Muscle of arm (tissue), 12 donors: ENCODE results near the gene TNFRSF18. TPM values are rescaled to one million over a fixed set of nuclear protein-coding genes. Genes with fewer than 3 reads are reported as not detected.

Experiments used
- polyA plus RNA-seq, 12 donors: library from polyadenylated mRNA; unstranded; fragments of 120-200 nt; gene quantifications; one replicate each; pipeline ENCODE4 v1.2.1, GENCODE V29; 2013; ENCODE audit not compliant: insufficient read length in 12 of 12

TNFRSF18 gene
- polyA plus RNA-seq, 12 donors = 0.87 to 4.2 (median 2.6) TPM; not detected in 2

Other genes starting within 250 kb of the TNFRSF18 start
- 10 to 100 TPM in 11 of 12 donors, not detected in 1; 30.3 to 46.8 (median 38.0) TPM for gene NOC2L, start 247.3 kb downstream of the TNFRSF18 start, polyA plus RNA-seq
- 10 to 100 TPM in 1 of 12 donors, 1 to 10 TPM in 9, not detected in 2; 2.6 to 11.4 (median 4.8) TPM for gene KLHL17, start 246.0 kb downstream of the TNFRSF18 start, polyA plus RNA-seq
- gene PLEKHN1, start 240.1 kb downstream of the TNFRSF18 start, polyA plus RNA-seq = 1 to 10 TPM in 3 of 12 donors, not detected in 9; 1.2 to 6.2 (median 1.4) TPM
- 1 to 10 TPM in 9 of 12 donors, under 1 TPM in 1, not detected in 2; 0.73 to 5.3 (median 1.7) TPM for gene PERM1, start 224.5 kb downstream of the TNFRSF18 start, polyA plus RNA-seq
- gene HES4, start 206.5 kb downstream of the TNFRSF18 start, polyA plus RNA-seq = 10 to 100 TPM in 7 of 12 donors, 1 to 10 TPM in 4, not detected in 1; 6.4 to 34.3 (median 10.3) TPM
- 10 to 100 TPM in 1 of 12 donors, 1 to 10 TPM in 10, not detected in 1; 5.0 to 28.8 (median 6.8) TPM for gene ISG15, start 193.1 kb downstream of the TNFRSF18 start, polyA plus RNA-seq
- 10 to 100 TPM in 11 of 12 donors, not detected in 1; 26.2 to 84.3 (median 35.7) TPM for gene AGRN, start 186.5 kb downstream of the TNFRSF18 start, polyA plus RNA-seq
- gene RNF223, start 132.3 kb downstream of the TNFRSF18 start, polyA plus RNA-seq = under 1 TPM in 5 of 12 donors, not detected in 7; 0.09 to 0.43 (median 0.13) TPM
- gene C1orf159, start 90.5 kb downstream of the TNFRSF18 start, polyA plus RNA-seq = 10 to 100 TPM in 1 of 12 donors, 1 to 10 TPM in 10, not detected in 1; 3.5 to 11.4 (median 5.6) TPM
- gene TTLL10, start 32.7 kb downstream of the TNFRSF18 start, polyA plus RNA-seq = under 1 TPM in 7 of 12 donors, not detected in 5; 0.10 to 0.72 (median 0.33) TPM
- gene TNFRSF4, start 7.6 kb upstream of the TNFRSF18 start, polyA plus RNA-seq = 1 to 10 TPM in 10 of 12 donors, not detected in 2; 1.1 to 2.5 (median 1.7) TPM
- gene SDF4, start 25.4 kb upstream of the TNFRSF18 start, polyA plus RNA-seq = 100 to 1,000 TPM in 2 of 12 donors, 10 to 100 TPM in 9, not detected in 1; 71.1 to 160 (median 81.8) TPM
- gene B3GALT6, start 25.6 kb upstream of the TNFRSF18 start, polyA plus RNA-seq = 100 to 1,000 TPM in 1 of 12 donors, 10 to 100 TPM in 11; 12.3 to 155 (median 16.1) TPM
- gene C1QTNF12, start 40.1 kb upstream of the TNFRSF18 start, polyA plus RNA-seq = 1 to 10 TPM in 10 of 12 donors, not detected in 2; 2.0 to 5.4 (median 2.4) TPM
- gene UBE2J2, start 67.3 kb upstream of the TNFRSF18 start, polyA plus RNA-seq = 10 to 100 TPM in 11 of 12 donors, not detected in 1; 28.1 to 52.6 (median 37.7) TPM
- 10 to 100 TPM in 1 of 12 donors, 1 to 10 TPM in 10, not detected in 1; 2.4 to 10.0 (median 4.3) TPM for gene SCNN1D, start 73.8 kb upstream of the TNFRSF18 start, polyA plus RNA-seq
- gene ACAP3, start 101.3 kb upstream of the TNFRSF18 start, polyA plus RNA-seq = 10 to 100 TPM in 11 of 12 donors, not detected in 1; 27.5 to 88.5 (median 36.2) TPM
- 1 to 10 TPM in 10 of 12 donors, not detected in 2; 3.3 to 8.0 (median 5.2) TPM for gene PUSL1, start 102.0 kb upstream of the TNFRSF18 start, polyA plus RNA-seq
- gene INTS11, start 118.1 kb upstream of the TNFRSF18 start, polyA plus RNA-seq = 100 to 1,000 TPM in 2 of 12 donors, 10 to 100 TPM in 9, not detected in 1; 60.1 to 138 (median 75.5) TPM
- gene CPTP, start 118.2 kb upstream of the TNFRSF18 start, polyA plus RNA-seq = 10 to 100 TPM in 11 of 12 donors, not detected in 1; 10.5 to 22.7 (median 13.5) TPM
- 1 to 10 TPM in 10 of 12 donors, not detected in 2; 1.0 to 4.6 (median 2.1) TPM for gene TAS1R3, start 124.7 kb upstream of the TNFRSF18 start, polyA plus RNA-seq
- 10 to 100 TPM in 11 of 12 donors, not detected in 1; 24.2 to 54.3 (median 33.0) TPM for gene DVL1, start 142.8 kb upstream of the TNFRSF18 start, polyA plus RNA-seq
- 100 to 1,000 TPM in 2 of 12 donors, 10 to 100 TPM in 9, not detected in 1; 48.9 to 192 (median 66.7) TPM for gene MXRA8, start 152.0 kb upstream of the TNFRSF18 start, polyA plus RNA-seq
- gene AURKAIP1, start 168.6 kb upstream of the TNFRSF18 start, polyA plus RNA-seq = 10 to 100 TPM in 11 of 12 donors, not detected in 1; 42.4 to 71.8 (median 52.7) TPM
- gene CCNL2, start 192.7 kb upstream of the TNFRSF18 start, polyA plus RNA-seq = 100 to 1,000 TPM in 11 of 12 donors, not detected in 1; 116 to 262 (median 151) TPM
- gene MRPL20, start 200.7 kb upstream of the TNFRSF18 start, polyA plus RNA-seq = 100 to 1,000 TPM in 9 of 12 donors, 10 to 100 TPM in 2, not detected in 1; 96.9 to 118 (median 106) TPM
- 10 to 100 TPM in 10 of 12 donors, 1 to 10 TPM in 1, not detected in 1; 9.0 to 27.8 (median 13.8) TPM for gene ANKRD65, start 214.7 kb upstream of the TNFRSF18 start, polyA plus RNA-seq
- 100 to 1,000 TPM in 1 of 12 donors, 10 to 100 TPM in 11; 37.0 to 205 (median 46.0) TPM for gene VWA1, start 229.1 kb upstream of the TNFRSF18 start, polyA plus RNA-seq
- gene ATAD3C, start 243.1 kb upstream of the TNFRSF18 start, polyA plus RNA-seq = 1 to 10 TPM in 1 of 12 donors, under 1 TPM in 9, not detected in 2; 0.33 to 2.8 (median 0.64) TPM